HEK293 (cell line): ENCODE data around the gene TRIB2.
A peak's percentile ranks its signal among the peaks of the same experiment; 100 is the strongest.

Experiments
- CTCF ChIA-PET: fragments of 350-600 bp; formaldehyde crosslinking; extraction: SDS; loops from one replicate; lab custom pipeline; 2021; ENCODE audit warnings: antibody characterized with exemption; lab: Yijun Ruan, JAX
- POLR2A ChIA-PET: fragments of 300-600 bp; formaldehyde crosslinking; extraction: SDS; loops from one replicate; lab custom pipeline; 2020; ENCODE audit warnings: antibody characterized with exemption, inconsistent platforms; lab: Yijun Ruan, JAX
- H3K27ac ChIP-seq: fragments of 200-500 bp; sonication (Bioruptor generic); 2 replicates; pipeline ENCODE4 v1.5.1; 2014; ENCODE audit warnings: low read depth, low read length, control low read depth, inconsistent platforms; ENCODE audit errors: extremely low read depth
- H3K36me3 ChIP-seq, 2 experiments: fragments of 200-500 bp in 1 of 2; sonication (Bioruptor generic) in 1 of 2; 1 replicate in 1 of 2; 2 replicates in 1 of 2; pipeline ENCODE4 v1.5.1; 2014 to 2017; ENCODE audit warnings: inconsistent platforms in 2 of 2, low read length in 2 of 2; ENCODE audit not compliant: control insufficient read depth in 2 of 2, insufficient read depth in 1 of 2
- H3K4me1 ChIP-seq: fragments of 200-500 bp; sonication (Bioruptor generic); 2 replicates; pipeline ENCODE4 v1.5.1; 2014; ENCODE audit warnings: mild to moderate bottlenecking, low read length, inconsistent platforms; ENCODE audit not compliant: control insufficient read depth, insufficient read depth
- H3K4me3 ChIP-seq: 2 replicates; pipeline ENCODE4 v1.5.1; 2011; ENCODE audit warnings: low read depth, mild to moderate bottlenecking, control low read depth, low read length, moderate library complexity
- H3K9me3 ChIP-seq: fragments of 200-500 bp; sonication (Bioruptor generic); 2 replicates; pipeline ENCODE4 v1.5.1; 2014; ENCODE audit warnings: low read depth, low read length, inconsistent platforms; ENCODE audit not compliant: control insufficient read depth, insufficient read depth
- GLIS1 ChIP-seq: fragments of 450-650 bp; formaldehyde crosslinking; IDR thresholded peaks from 2 replicates; pipeline ENCODE4 v1.5.1; 2016; ENCODE audit warnings: missing biosample characterization, missing genetic modification characterization
- GLIS2 ChIP-seq: fragments of 450-650 bp; formaldehyde crosslinking; IDR thresholded peaks from 2 replicates; pipeline ENCODE4 v1.5.1; 2016; ENCODE audit warnings: missing biosample characterization, missing genetic modification characterization
- KLF10 ChIP-seq: fragments of 450-650 bp; IDR thresholded peaks from 2 replicates; pipeline ENCODE4 v1.5.1; 2018; ENCODE audit warnings: missing biosample characterization, mild to moderate bottlenecking, missing genetic modification characterization
- KLF16 ChIP-seq: fragments of 450-650 bp; formaldehyde crosslinking; IDR thresholded peaks from 2 replicates; pipeline ENCODE4 v1.5.1; 2017; ENCODE audit warnings: missing biosample characterization, missing genetic modification characterization
- ZBTB1 ChIP-seq: fragments of 450-650 bp; formaldehyde crosslinking; IDR thresholded peaks from 2 replicates; pipeline ENCODE4 v1.5.1; 2016; ENCODE audit warnings: missing biosample characterization, missing genetic modification characterization
- ZBTB17 ChIP-seq: fragments of 450-650 bp; formaldehyde crosslinking; IDR thresholded peaks from 2 replicates; pipeline ENCODE4 v1.5.1; 2016; ENCODE audit warnings: missing biosample characterization, missing genetic modification characterization
- ZBTB20 ChIP-seq: fragments of 450-650 bp; formaldehyde crosslinking; IDR thresholded peaks from 2 replicates; pipeline ENCODE4 v1.5.1; 2016; ENCODE audit warnings: missing biosample characterization, missing genetic modification characterization
- ZBTB8A ChIP-seq: fragments of 450-650 bp; formaldehyde crosslinking; IDR thresholded peaks from 2 replicates; pipeline ENCODE4 v1.5.1; 2016; ENCODE audit warnings: missing biosample characterization, missing genetic modification characterization
- ZIC2 ChIP-seq: fragments of 450-650 bp; formaldehyde crosslinking; IDR thresholded peaks from 2 replicates; pipeline ENCODE4 v1.5.1; 2016; ENCODE audit warnings: missing biosample characterization, missing genetic modification characterization
- ZNF2 ChIP-seq: fragments of 450-650 bp; formaldehyde crosslinking; IDR thresholded peaks from 2 replicates; pipeline ENCODE4 v1.5.1; 2016; ENCODE audit warnings: missing biosample characterization, missing genetic modification characterization
- ZSCAN30 ChIP-seq: fragments of 450-650 bp; IDR thresholded peaks from 2 replicates; pipeline ENCODE4 v1.5.1; 2018; ENCODE audit warnings: missing biosample characterization, mild to moderate bottlenecking, missing genetic modification characterization, moderate library complexity
- TF ChIP-seq, protein P1 (sequence below): fragments of 450-650 bp; formaldehyde crosslinking; IDR thresholded peaks from 2 replicates; pipeline ENCODE4 v1.5.1; 2017; ENCODE audit warnings: missing biosample characterization, missing genetic modification characterization
- TF ChIP-seq, protein P2 (sequence below): fragments of 450-650 bp; formaldehyde crosslinking; IDR thresholded peaks from 2 replicates; pipeline ENCODE4 v1.5.1; 2017; ENCODE audit warnings: missing biosample characterization, mild to moderate bottlenecking, missing genetic modification characterization, moderate library complexity
- TF ChIP-seq, protein P3 (sequence below): sonication (generic); formaldehyde crosslinking; IDR thresholded peaks from 2 replicates; pipeline ENCODE4 v1.8.1; 2022; ENCODE audit warnings: mild to moderate bottlenecking, moderate library complexity, missing genetic modification reagents
- TF ChIP-seq, protein P4 (sequence below): fragments of 450-650 bp; formaldehyde crosslinking; IDR thresholded peaks from 2 replicates; pipeline ENCODE4 v1.5.1; 2017; ENCODE audit warnings: missing biosample characterization, missing genetic modification characterization
- TF ChIP-seq, protein P5 (sequence below): fragments of 450-650 bp; formaldehyde crosslinking; optimal IDR thresholded peaks from 2 replicates; pipeline ENCODE3; 2016; ENCODE audit warnings: missing biosample characterization, mild to moderate bottlenecking, missing genetic modification characterization
- TF ChIP-seq, protein P6 (sequence below): fragments of 450-650 bp; formaldehyde crosslinking; IDR thresholded peaks from 2 replicates; pipeline ENCODE4 v1.5.1; 2016; ENCODE audit warnings: missing biosample characterization, missing genetic modification characterization
- TF ChIP-seq, protein P7 (sequence below): fragments of 450-650 bp; formaldehyde crosslinking; IDR thresholded peaks from 2 replicates; pipeline ENCODE4 v1.5.1; 2016; ENCODE audit warnings: missing biosample characterization, missing genetic modification characterization
- TF ChIP-seq, protein P8 (sequence below): fragments of 450-650 bp; formaldehyde crosslinking; IDR thresholded peaks from 2 replicates; pipeline ENCODE4 v1.5.1; 2016; ENCODE audit warnings: missing biosample characterization, missing genetic modification characterization

TRIB2 gene

DNA sequence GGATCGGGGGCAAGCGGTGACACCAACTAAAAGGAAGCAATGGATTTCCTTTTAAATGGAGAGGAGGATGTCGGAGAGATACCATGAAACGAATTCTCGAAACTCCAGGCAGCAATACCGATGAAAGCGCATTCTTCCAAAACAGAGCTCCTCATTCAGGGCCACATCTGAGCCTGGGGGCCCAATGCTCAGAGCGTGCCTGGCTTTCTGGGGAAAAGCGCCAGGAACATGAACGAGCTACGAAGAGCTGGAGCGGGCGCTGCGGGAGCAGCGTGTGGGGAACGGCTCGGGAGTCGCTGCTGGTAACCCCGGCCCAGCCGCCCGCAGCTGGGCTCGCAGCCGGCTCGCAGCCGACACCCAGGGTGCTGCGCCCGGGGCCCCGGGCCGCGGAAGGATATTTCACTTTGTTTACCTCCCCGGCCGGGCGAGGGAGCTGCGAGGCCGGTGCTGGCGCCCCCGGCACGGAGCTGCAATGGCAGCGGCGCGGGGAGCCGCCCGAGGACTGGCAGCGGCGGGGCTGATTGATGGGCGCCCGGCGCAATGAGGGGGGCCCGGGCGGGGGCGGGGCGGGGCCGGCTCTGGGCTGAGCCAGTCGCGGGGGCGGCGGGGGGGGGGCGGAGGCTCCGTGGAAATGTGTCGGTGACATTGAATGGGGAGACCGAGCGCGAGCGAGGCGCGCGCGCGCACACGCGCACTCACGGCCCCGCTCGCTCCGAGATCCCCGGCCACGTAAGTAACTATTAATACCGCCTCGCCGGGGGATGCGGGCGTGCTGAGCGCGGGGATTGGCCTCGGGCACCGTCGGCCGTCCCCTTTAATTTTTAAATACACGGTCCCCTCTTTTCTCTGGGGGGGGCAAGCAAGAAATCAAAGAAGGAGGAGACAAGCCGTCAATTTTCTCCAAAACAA is at the start of gene TRIB2:
Gene TRIB2, plus strand, starts transcription at position 655 of the 909 bp plus-strand sequence. CDS start 1,372 bp downstream, outside the sequence.
- CTCF ChIA-PET, result interaction anchor here (0.6 to 2.9 kb wide), 25 partner anchors 11 to 1029 kb away, joined by 3 to 30 read pairs (median 4); no protein-coding TSS in a partner anchor
- Histone ChIP-seq H3K9me3 (no peaks in the 10 kb centered on the region), H3K4me3 (peak within 1 kb of the TSS; percentile 84), H3K4me1 (peaks cover 18% of the 10 kb centered on the region), H3K36me3 (no peaks in the 10 kb centered on the region), H3K27ac (peak within 1 kb of the TSS; percentile 99)
- POLR2A ChIA-PET, result interaction anchor here (0.6 to 1.9 kb wide), 12 partner anchors 12 to 887 kb away, joined by 3 to 10 read pairs (median 3); no protein-coding TSS in a partner anchor
- TF ChIP-seq, protein P1, sequence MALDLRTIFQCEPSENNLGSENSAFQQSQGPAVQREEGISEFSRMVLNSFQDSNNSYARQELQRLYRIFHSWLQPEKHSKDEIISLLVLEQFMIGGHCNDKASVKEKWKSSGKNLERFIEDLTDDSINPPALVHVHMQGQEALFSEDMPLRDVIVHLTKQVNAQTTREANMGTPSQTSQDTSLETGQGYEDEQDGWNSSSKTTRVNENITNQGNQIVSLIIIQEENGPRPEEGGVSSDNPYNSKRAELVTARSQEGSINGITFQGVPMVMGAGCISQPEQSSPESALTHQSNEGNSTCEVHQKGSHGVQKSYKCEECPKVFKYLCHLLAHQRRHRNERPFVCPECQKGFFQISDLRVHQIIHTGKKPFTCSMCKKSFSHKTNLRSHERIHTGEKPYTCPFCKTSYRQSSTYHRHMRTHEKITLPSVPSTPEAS (tag by site-specific recombination), result no peak
- peak; percentile 81 for TF ChIP-seq ZBTB8A (tag by site-specific recombination)
- peak; percentile 28; the same call in 1 of the 2 replicates for TF ChIP-seq ZIC2 (tag by site-specific recombination)
- no peak for TF ChIP-seq KLF10 (tag by site-specific recombination)
- TF ChIP-seq ZNF2 (tag by site-specific recombination), result peak; percentile 23; the same call in 1 of the 2 replicates
- TF ChIP-seq ZBTB20, result peak; percentile 98
- TF ChIP-seq, protein P2, sequence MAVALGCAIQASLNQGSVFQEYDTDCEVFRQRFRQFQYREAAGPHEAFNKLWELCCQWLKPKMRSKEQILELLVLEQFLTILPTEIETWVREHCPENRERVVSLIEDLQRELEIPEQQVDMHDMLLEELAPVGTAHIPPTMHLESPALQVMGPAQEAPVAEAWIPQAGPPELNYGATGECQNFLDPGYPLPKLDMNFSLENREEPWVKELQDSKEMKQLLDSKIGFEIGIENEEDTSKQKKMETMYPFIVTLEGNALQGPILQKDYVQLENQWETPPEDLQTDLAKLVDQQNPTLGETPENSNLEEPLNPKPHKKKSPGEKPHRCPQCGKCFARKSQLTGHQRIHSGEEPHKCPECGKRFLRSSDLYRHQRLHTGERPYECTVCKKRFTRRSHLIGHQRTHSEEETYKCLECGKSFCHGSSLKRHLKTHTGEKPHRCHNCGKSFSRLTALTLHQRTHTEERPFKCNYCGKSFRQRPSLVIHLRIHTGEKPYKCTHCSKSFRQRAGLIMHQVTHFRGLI (tag by site-specific recombination), result 0 out of 2 replicates have a peak, but pooled peaks have one; percentile 32
- TF ChIP-seq, protein P3, sequence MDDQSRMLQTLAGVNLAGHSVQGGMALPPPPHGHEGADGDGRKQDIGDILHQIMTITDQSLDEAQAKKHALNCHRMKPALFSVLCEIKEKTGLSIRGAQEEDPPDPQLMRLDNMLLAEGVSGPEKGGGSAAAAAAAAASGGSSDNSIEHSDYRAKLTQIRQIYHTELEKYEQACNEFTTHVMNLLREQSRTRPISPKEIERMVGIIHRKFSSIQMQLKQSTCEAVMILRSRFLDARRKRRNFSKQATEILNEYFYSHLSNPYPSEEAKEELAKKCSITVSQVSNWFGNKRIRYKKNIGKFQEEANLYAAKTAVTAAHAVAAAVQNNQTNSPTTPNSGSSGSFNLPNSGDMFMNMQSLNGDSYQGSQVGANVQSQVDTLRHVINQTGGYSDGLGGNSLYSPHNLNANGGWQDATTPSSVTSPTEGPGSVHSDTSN (CRISPR knock-in tag), result 0 out of 2 replicates have a peak, but pooled peaks have one; percentile 55
- TF ChIP-seq KLF16 (tag by site-specific recombination), result no peak
- TF ChIP-seq, protein P4, sequence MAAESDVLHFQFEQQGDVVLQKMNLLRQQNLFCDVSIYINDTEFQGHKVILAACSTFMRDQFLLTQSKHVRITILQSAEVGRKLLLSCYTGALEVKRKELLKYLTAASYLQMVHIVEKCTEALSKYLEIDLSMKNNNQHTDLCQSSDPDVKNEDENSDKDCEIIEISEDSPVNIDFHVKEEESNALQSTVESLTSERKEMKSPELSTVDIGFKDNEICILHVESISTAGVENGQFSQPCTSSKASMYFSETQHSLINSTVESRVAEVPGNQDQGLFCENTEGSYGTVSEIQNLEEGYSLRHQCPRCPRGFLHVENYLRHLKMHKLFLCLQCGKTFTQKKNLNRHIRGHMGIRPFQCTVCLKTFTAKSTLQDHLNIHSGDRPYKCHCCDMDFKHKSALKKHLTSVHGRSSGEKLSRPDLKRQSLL (tag by site-specific recombination), result peak; percentile 68; the same call in 1 of the 2 replicates
- TF ChIP-seq GLIS1 (tag by site-specific recombination), result no peak
- TF ChIP-seq, protein P5, sequence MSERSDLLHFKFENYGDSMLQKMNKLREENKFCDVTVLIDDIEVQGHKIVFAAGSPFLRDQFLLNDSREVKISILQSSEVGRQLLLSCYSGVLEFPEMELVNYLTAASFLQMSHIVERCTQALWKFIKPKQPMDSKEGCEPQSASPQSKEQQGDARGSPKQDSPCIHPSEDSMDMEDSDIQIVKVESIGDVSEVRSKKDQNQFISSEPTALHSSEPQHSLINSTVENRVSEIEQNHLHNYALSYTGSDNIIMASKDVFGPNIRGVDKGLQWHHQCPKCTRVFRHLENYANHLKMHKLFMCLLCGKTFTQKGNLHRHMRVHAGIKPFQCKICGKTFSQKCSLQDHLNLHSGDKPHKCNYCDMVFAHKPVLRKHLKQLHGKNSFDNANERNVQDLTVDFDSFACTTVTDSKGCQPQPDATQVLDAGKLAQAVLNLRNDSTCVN (tag by site-specific recombination), result peak; percentile 66
- TF ChIP-seq ZBTB17 (tag by site-specific recombination), result peak; percentile 56; the same call in 1 of the 2 replicates
- no peak for TF ChIP-seq ZBTB1 (tag by site-specific recombination)
- TF ChIP-seq GLIS2 (tag by site-specific recombination), result peak; percentile 8; the same call in 1 of the 2 replicates
- TF ChIP-seq, protein P6, sequence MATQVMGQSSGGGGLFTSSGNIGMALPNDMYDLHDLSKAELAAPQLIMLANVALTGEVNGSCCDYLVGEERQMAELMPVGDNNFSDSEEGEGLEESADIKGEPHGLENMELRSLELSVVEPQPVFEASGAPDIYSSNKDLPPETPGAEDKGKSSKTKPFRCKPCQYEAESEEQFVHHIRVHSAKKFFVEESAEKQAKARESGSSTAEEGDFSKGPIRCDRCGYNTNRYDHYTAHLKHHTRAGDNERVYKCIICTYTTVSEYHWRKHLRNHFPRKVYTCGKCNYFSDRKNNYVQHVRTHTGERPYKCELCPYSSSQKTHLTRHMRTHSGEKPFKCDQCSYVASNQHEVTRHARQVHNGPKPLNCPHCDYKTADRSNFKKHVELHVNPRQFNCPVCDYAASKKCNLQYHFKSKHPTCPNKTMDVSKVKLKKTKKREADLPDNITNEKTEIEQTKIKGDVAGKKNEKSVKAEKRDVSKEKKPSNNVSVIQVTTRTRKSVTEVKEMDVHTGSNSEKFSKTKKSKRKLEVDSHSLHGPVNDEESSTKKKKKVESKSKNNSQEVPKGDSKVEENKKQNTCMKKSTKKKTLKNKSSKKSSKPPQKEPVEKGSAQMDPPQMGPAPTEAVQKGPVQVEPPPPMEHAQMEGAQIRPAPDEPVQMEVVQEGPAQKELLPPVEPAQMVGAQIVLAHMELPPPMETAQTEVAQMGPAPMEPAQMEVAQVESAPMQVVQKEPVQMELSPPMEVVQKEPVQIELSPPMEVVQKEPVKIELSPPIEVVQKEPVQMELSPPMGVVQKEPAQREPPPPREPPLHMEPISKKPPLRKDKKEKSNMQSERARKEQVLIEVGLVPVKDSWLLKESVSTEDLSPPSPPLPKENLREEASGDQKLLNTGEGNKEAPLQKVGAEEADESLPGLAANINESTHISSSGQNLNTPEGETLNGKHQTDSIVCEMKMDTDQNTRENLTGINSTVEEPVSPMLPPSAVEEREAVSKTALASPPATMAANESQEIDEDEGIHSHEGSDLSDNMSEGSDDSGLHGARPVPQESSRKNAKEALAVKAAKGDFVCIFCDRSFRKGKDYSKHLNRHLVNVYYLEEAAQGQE (tag by site-specific recombination), result 0 out of 2 replicates have a peak, but pooled peaks have one; percentile 11
- TF ChIP-seq, protein P7, sequence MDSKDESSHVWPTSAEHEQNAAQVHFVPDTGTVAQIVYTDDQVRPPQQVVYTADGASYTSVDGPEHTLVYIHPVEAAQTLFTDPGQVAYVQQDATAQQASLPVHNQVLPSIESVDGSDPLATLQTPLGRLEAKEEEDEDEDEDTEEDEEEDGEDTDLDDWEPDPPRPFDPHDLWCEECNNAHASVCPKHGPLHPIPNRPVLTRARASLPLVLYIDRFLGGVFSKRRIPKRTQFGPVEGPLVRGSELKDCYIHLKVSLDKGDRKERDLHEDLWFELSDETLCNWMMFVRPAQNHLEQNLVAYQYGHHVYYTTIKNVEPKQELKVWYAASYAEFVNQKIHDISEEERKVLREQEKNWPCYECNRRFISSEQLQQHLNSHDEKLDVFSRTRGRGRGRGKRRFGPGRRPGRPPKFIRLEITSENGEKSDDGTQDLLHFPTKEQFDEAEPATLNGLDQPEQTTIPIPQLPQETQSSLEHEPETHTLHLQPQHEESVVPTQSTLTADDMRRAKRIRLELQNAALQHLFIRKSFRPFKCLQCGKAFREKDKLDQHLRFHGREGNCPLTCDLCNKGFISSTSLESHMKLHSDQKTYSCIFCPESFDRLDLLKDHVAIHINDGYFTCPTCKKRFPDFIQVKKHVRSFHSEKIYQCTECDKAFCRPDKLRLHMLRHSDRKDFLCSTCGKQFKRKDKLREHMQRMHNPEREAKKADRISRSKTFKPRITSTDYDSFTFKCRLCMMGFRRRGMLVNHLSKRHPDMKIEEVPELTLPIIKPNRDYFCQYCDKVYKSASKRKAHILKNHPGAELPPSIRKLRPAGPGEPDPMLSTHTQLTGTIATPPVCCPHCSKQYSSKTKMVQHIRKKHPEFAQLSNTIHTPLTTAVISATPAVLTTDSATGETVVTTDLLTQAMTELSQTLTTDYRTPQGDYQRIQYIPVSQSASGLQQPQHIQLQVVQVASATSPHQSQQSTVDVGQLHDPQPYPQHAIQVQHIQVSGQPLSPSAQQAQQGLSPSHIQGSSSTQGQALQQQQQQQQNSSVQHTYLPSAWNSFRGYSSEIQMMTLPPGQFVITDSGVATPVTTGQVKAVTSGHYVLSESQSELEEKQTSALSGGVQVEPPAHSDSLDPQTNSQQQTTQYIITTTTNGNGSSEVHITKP (tag by site-specific recombination), result peak; percentile 72
- TF ChIP-seq ZSCAN30 (tag by site-specific recombination), result peak; percentile 54; the same call in 1 of the 2 replicates
- TF ChIP-seq, protein P8, sequence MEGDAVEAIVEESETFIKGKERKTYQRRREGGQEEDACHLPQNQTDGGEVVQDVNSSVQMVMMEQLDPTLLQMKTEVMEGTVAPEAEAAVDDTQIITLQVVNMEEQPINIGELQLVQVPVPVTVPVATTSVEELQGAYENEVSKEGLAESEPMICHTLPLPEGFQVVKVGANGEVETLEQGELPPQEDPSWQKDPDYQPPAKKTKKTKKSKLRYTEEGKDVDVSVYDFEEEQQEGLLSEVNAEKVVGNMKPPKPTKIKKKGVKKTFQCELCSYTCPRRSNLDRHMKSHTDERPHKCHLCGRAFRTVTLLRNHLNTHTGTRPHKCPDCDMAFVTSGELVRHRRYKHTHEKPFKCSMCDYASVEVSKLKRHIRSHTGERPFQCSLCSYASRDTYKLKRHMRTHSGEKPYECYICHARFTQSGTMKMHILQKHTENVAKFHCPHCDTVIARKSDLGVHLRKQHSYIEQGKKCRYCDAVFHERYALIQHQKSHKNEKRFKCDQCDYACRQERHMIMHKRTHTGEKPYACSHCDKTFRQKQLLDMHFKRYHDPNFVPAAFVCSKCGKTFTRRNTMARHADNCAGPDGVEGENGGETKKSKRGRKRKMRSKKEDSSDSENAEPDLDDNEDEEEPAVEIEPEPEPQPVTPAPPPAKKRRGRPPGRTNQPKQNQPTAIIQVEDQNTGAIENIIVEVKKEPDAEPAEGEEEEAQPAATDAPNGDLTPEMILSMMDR (tag by site-specific recombination), result peak; percentile 15; the same call in 1 of the 2 replicates
